CD4-positive, alpha-beta T cell (primary cell): ENCODE results near the gene ANKRD65. TPM values are rescaled to one million over a fixed set of nuclear protein-coding genes. Genes with fewer than 3 reads are reported as not detected.

ENCODE experiments used
- ATAC-seq: fragments of 200-7000 bp; cut with Tn5 transposase; one replicate; pipeline ENCODE4 v1.10.0; 2022; ENCODE audit warnings: mild to moderate bottlenecking; ENCODE audit not compliant: poor library complexity
- CTCF ChIA-PET: fragments of 350-600 bp; sonication (Branson Sonifier 250); formaldehyde crosslinking; loops from one replicate; lab custom pipeline; 2021; ENCODE audit warnings: antibody characterized with exemption, inconsistent platforms; lab: Charles Lee
- POLR2A ChIA-PET: fragments of 350-600 bp; sonication (Branson Sonifier 250); formaldehyde crosslinking; loops from one replicate; lab custom pipeline; 2021; ENCODE audit warnings: antibody characterized with exemption, inconsistent platforms; lab: Charles Lee
- DNase-seq, 14 experiments: peaks; one replicate each; pipeline ENCODE4 v3.0.0-alpha.2; 2013 to 2020; ENCODE audit warnings: mixed read lengths in 2 of 14
- H3K27ac ChIP-seq, 2 donors: one replicate each; pipeline versions ENCODE4 v1.5.1 to v1.7.0; 2013; ENCODE audit warnings: low read length in 2 of 2, low read depth in 1 of 2, mild to moderate bottlenecking in 1 of 2
- H3K27me3 ChIP-seq, 2 experiments: 1 replicate in 1 of 2; 2 replicates in 1 of 2; pipeline versions ENCODE4 v1.6.1 to v1.7.0; 2013; ENCODE audit warnings: low read length in 2 of 2, control low read depth in 1 of 2, mild to moderate bottlenecking in 1 of 2, moderate library complexity in 1 of 2; ENCODE audit not compliant: insufficient read depth in 2 of 2, control insufficient read depth in 1 of 2
- H3K36me3 ChIP-seq: one replicate; pipeline ENCODE4 v1.6.1; 2013; ENCODE audit warnings: low read length, control low read depth; ENCODE audit not compliant: insufficient read depth
- H3K4me1 ChIP-seq: one replicate; pipeline ENCODE4 v1.6.1; 2013; ENCODE audit warnings: low read length, control low read depth; ENCODE audit not compliant: insufficient read depth
- H3K4me3 ChIP-seq: one replicate; pipeline ENCODE4 v1.5.1; 2013; ENCODE audit warnings: mild to moderate bottlenecking, low read length, moderate library complexity
- H3K9me3 ChIP-seq, 2 experiments: 1 replicate in 1 of 2; 2 replicates in 1 of 2; pipeline versions ENCODE4 v1.6.1 to v1.7.0; 2013; ENCODE audit warnings: low read length in 2 of 2, mild to moderate bottlenecking in 2 of 2, control low read depth in 1 of 2, moderate library complexity in 1 of 2; ENCODE audit not compliant: control insufficient read depth in 1 of 2, insufficient read depth in 1 of 2
- H3K27ac Mint-ChIP-seq: one replicate; pipeline ENCODE4 v1.8.0; 2020; ENCODE audit warnings: mixed read lengths
- H3K27me3 Mint-ChIP-seq: one replicate; pipeline ENCODE4 v1.8.0; 2021; ENCODE audit warnings: mixed read lengths
- H3K36me3 Mint-ChIP-seq: one replicate; pipeline ENCODE4 v1.8.0; 2021; ENCODE audit warnings: low read depth, mixed read lengths
- H3K4me1 Mint-ChIP-seq: one replicate; pipeline ENCODE4 v1.8.0; 2021; ENCODE audit warnings: low read depth, mixed read lengths
- H3K4me3 Mint-ChIP-seq: one replicate; pipeline ENCODE4 v1.8.0; 2020; ENCODE audit warnings: mild to moderate bottlenecking, mixed read lengths
- H3K9me3 Mint-ChIP-seq: one replicate; pipeline ENCODE4 v1.8.0; 2020; ENCODE audit warnings: mixed read lengths
- intact Hi-C, 2 experiments: fragments of 100-400 bp; cut with DNase I in 1 of 2; cut with micrococcal nuclease in 1 of 2; formaldehyde crosslinking; loops; one replicate each; pipeline versions ENCODE4 v1.15.1 to v1.9.0; 2023 to 2025; cut with DNase I, micrococcal nuclease
- total RNA-seq, 174 experiments: library from RNA in 2 of 174; stranded (reverse) in 2 of 174; gene quantifications; one replicate each; pipeline ENCODE4 v1.2.3 and lab custom pipeline; 2021 to 2026
- TF ChIP-seq, protein P1 (sequence below): fragments of 200-600 bp; IDR thresholded peaks from one replicate; pipeline ENCODE4 v1.8.0; 2022; ENCODE audit warnings: antibody characterized with exemption, mild to moderate bottlenecking

ANKRD65 gene
- total RNA-seq, 2 experiments from 2014 or later = not detected

- Histone ChIP-seq H3K4me1 (peaks cover 26% of the 10 kb centered on the region), H3K9me3 (peaks cover 0 to 26% of the 10 kb centered on the region in 2 experiments), H3K36me3 (no peaks in the 10 kb centered on the region), H3K27me3 (peaks cover 35 to 40% of the 10 kb centered on the region in 2 experiments), H3K4me3 (no peak overlapping the region), H3K27ac (no peak overlapping the region)
- Mint-ChIP-seq H3K9me3 (no peaks in the 10 kb centered on the region), H3K4me1 (peaks cover 4% of the 10 kb centered on the region), H3K4me3 (no peak overlapping the region), H3K27me3 (peaks cover 17% of the 10 kb centered on the region), H3K36me3 (no peaks in the 10 kb centered on the region), H3K27ac (no peak overlapping the region)
- intact Hi-C loops = loop anchor here in 1 of 2 experiments (5.0 kb wide), 1 partner anchor 407 kb away; no protein-coding TSS in a partner anchor
- TF ChIP-seq, protein P1, sequence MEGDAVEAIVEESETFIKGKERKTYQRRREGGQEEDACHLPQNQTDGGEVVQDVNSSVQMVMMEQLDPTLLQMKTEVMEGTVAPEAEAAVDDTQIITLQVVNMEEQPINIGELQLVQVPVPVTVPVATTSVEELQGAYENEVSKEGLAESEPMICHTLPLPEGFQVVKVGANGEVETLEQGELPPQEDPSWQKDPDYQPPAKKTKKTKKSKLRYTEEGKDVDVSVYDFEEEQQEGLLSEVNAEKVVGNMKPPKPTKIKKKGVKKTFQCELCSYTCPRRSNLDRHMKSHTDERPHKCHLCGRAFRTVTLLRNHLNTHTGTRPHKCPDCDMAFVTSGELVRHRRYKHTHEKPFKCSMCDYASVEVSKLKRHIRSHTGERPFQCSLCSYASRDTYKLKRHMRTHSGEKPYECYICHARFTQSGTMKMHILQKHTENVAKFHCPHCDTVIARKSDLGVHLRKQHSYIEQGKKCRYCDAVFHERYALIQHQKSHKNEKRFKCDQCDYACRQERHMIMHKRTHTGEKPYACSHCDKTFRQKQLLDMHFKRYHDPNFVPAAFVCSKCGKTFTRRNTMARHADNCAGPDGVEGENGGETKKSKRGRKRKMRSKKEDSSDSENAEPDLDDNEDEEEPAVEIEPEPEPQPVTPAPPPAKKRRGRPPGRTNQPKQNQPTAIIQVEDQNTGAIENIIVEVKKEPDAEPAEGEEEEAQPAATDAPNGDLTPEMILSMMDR = no peak
- ATAC-seq (no peak), DNase-seq (peak in 1 of 14 experiments; percentile 29)
- CTCF ChIA-PET = no interaction called here
- POLR2A ChIA-PET = no interaction called here
These were observed 18.6 kb upstream of the ANKRD65 start for GRCh38 chr1:1439546-1440261.

GRCh38 chr1:1438531-1439381 is 17.7 kb upstream of the ANKRD65 start:
- peaks cover 4% of the 10 kb centered on the region for H3K4me1 Mint-ChIP-seq
- peaks cover 17% of the 10 kb centered on the region for H3K27me3 Mint-ChIP-seq
- Histone ChIP-seq H3K27me3 (peaks cover 44 to 50% of the 10 kb centered on the region in 2 experiments), H3K4me1 (peaks cover 33% of the 10 kb centered on the region), H3K36me3 (no peaks in the 10 kb centered on the region), H3K27ac (no peak overlapping the region), H3K9me3 (peaks cover 0 to 31% of the 10 kb centered on the region in 2 experiments), H3K4me3 (no peak overlapping the region)
- no peaks in the 10 kb centered on the region for H3K9me3 Mint-ChIP-seq
- TF ChIP-seq, protein P1 = no peak
- ATAC-seq = no peak
- peak in 1 of 14 experiments; percentile 32 for DNase-seq
- H3K36me3 Mint-ChIP-seq = no peaks in the 10 kb centered on the region
- H3K27ac Mint-ChIP-seq = no peak overlapping the region
- POLR2A ChIA-PET = no interaction called here
- intact Hi-C loops = no loop called here
- CTCF ChIA-PET = no interaction called here
- H3K4me3 Mint-ChIP-seq = no peak overlapping the region

GRCh38 chr1:1437904-1438376 is 16.9 kb upstream of the ANKRD65 start:
- TF ChIP-seq, protein P1 = no peak
- intact Hi-C loops = no loop called here
- POLR2A ChIA-PET = no interaction called here
- no peak overlapping the region for H3K27ac ChIP-seq
- H3K36me3 Mint-ChIP-seq = no peaks in the 10 kb centered on the region
- H3K27ac Mint-ChIP-seq = no peak overlapping the region
- H3K27me3 ChIP-seq = peaks cover 47 to 57% of the 10 kb centered on the region in 2 experiments
- CTCF ChIA-PET = no interaction called here
- H3K9me3 Mint-ChIP-seq = no peaks in the 10 kb centered on the region
- H3K36me3 ChIP-seq = no peaks in the 10 kb centered on the region
- no peak overlapping the region for H3K4me3 ChIP-seq
- H3K4me1 Mint-ChIP-seq = peaks cover 4% of the 10 kb centered on the region
- no peak for ATAC-seq
- no peak for DNase-seq
- H3K27me3 Mint-ChIP-seq = peaks cover 17% of the 10 kb centered on the region
- peaks cover 33% of the 10 kb centered on the region for H3K4me1 ChIP-seq
- H3K4me3 Mint-ChIP-seq = no peak overlapping the region
- H3K9me3 ChIP-seq = peaks cover 0 to 31% of the 10 kb centered on the region in 2 experiments
